Measurements from ENCODE around the gene HOXA9. TPM values are rescaled to one million over a fixed set of nuclear protein-coding genes. Genes with fewer than 3 reads are reported as not detected.

Gene HOXA9
- total RNA-seq, 4 donors from 2014 or later: 0.54 to 0.89 TPM; not detected in 2

DNA sequence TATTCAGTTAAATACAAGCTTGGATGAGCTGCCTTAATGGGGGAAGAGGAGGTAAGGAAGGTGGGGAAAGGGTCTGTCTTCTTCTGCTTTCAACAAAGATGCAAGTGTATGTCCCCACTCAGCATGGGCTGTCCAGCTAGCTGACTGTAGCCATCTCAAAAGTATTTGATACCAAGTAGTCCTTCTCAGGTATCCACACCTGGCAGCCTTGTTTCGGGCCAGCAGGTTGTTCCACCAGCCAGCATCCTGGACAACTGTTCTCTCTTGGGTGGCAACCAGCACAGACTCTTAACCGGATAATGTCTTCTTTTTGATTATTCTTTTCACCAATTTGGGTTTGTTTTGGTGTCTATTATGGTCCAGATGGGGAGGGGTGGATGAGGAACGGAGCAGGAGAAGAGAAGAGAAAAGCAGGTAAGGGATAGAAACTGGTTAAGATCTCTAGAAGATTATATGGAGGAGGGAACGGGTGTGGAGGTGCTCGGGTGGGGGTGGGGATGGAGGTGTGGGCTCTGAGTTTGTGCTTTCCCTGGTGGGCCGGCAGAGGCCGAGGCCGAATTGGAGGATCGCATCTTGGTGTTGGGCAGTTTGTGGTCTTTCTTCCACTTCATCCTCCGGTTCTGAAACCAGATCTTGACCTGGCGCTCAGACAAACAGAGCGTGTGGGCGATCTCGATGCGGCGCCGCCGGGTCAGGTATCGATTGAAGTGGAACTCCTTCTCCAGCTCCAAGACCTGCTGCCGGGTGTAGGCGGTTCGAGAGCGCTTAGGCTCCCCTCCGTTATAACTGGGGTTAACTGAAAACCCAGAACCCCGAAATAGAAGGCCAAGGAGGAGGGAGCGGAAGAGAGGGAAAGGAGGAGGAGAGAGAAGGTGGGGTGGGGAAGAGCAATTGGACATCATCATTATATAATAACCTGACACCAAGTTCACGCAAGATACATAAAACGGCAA lies 36.3 kb downstream of the HOXA9 start:
- no peaks in the 10 kb centered on the region for H3K9me3 ChIP-seq
- H3K36me3 ChIP-seq: no peaks in the 10 kb centered on the region
- H3K27me3 ChIP-seq: no peaks in the 10 kb centered on the region
- H3K27ac ChIP-seq: peak overlapping the region; percentile 92 to 99 (median 98)
- WGBS, 2 donors (ENCODE audit: low coverage in 1 of 2): 12 to 19% methylated on average over 10 to 16 of the region's 28 CpGs
- peaks cover 9 to 86% (median 29%) of the 10 kb centered on the region in 3 donors for H3K4me1 ChIP-seq
- ATAC-seq: no peak
- H3K4me3 ChIP-seq: peak overlapping the region; percentile 47 to 84
- TF ChIP-seq POLR2AphosphoS5 (IDR thresholded peaks at IDR 0.05) (peak; percentile 20), EP300 (IDR thresholded peaks at IDR 0.05) (no peak), POLR2A (IDR thresholded peaks at IDR 0.05) (no peak)
- TF ChIP-seq, protein P1, sequence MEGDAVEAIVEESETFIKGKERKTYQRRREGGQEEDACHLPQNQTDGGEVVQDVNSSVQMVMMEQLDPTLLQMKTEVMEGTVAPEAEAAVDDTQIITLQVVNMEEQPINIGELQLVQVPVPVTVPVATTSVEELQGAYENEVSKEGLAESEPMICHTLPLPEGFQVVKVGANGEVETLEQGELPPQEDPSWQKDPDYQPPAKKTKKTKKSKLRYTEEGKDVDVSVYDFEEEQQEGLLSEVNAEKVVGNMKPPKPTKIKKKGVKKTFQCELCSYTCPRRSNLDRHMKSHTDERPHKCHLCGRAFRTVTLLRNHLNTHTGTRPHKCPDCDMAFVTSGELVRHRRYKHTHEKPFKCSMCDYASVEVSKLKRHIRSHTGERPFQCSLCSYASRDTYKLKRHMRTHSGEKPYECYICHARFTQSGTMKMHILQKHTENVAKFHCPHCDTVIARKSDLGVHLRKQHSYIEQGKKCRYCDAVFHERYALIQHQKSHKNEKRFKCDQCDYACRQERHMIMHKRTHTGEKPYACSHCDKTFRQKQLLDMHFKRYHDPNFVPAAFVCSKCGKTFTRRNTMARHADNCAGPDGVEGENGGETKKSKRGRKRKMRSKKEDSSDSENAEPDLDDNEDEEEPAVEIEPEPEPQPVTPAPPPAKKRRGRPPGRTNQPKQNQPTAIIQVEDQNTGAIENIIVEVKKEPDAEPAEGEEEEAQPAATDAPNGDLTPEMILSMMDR (IDR thresholded peaks at IDR 0.05): no peak

DNA sequence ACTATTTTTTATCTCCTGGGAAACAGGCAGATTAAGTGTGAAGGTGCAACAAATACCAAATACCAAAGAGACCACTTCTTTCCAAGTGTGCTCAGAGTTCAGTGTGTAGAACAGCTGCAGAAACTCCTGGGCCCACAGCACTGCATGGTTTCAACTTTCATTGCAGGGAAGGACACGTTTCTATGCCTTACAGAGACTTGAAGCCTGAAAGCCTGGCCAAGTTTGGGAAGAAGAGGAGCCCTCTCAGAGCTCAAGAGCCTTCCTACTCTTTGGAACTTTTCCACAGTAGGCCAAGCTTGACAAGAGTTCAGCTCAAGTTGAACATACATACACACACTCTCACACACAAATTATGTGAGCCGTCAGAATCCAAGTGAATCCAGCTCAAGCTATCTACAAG lies 37.3 kb downstream of the HOXA9 start:
- no peak for ATAC-seq
- Histone ChIP-seq H3K27ac (peak overlapping the region; percentile 92 to 99 (median 98)), H3K4me3 (no peak overlapping the region), H3K4me1 (peaks cover 9 to 86% (median 29%) of the 10 kb centered on the region in 3 donors), H3K27me3 (no peaks in the 10 kb centered on the region), H3K36me3 (no peaks in the 10 kb centered on the region), H3K9me3 (no peaks in the 10 kb centered on the region)
- TF ChIP-seq POLR2AphosphoS5 (IDR thresholded peaks at IDR 0.05): peak; percentile 20
- TF ChIP-seq EP300 (IDR thresholded peaks at IDR 0.05): no peak
- WGBS, 2 donors (ENCODE audit: low coverage in 1 of 2): 13 to 17% methylated on average over 2 of the region's 2 CpGs

DNA sequence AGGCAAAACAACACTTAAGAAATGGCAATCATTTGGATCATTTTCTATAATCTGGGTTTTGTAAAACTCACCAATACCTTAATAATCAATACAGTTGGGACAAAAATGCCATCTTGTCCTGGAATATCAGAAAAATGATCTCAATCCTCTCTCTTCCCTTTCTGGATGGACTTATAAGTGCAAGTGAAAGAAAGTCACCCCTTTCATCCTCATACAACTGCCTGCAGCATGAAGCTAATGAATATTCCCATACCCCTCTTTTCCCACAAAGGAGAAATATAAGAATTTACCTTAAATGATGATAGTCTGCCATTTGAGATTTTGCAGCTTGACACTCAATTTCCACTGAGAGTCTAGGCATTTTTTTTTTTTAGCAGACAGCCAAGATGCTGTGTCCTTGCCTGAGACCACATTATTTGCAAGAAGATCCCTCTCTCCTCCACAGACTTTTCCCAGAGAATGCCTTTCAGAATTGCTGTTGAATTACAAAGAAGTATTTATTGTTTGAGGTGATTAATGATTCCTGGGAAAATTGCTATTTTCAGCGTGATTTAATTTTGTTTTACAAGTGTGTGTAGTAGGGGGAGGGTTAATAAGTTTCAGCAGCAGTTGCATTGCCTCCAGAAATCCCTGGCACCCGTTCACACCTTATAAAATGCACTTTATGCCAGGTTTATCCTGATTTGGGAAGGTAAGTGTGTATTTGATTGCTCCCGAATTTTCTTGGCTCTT lies 38.6 kb downstream of the HOXA9 start:
- peaks cover 8 to 79% (median 29%) of the 10 kb centered on the region in 3 donors for H3K4me1 ChIP-seq
- H3K4me3 ChIP-seq: no peak overlapping the region
- 6 to 24% methylated on average over 3 of the region's 3 CpGs for WGBS, 2 donors (ENCODE audit: low coverage in 1 of 2)
- TF ChIP-seq POLR2A (IDR thresholded peaks at IDR 0.05): no peak
- TF ChIP-seq POLR2AphosphoS5 (IDR thresholded peaks at IDR 0.05): no peak
- TF ChIP-seq EP300 (IDR thresholded peaks at IDR 0.05): no peak
- TF ChIP-seq, protein P1 (IDR thresholded peaks at IDR 0.05): no peak
- no peaks in the 10 kb centered on the region for H3K27me3 ChIP-seq
- H3K9me3 ChIP-seq: no peaks in the 10 kb centered on the region
- peak overlapping the region; percentile 92 to 99 (median 98) for H3K27ac ChIP-seq
- ATAC-seq: no peak
- no peaks in the 10 kb centered on the region for H3K36me3 ChIP-seq

DNA sequence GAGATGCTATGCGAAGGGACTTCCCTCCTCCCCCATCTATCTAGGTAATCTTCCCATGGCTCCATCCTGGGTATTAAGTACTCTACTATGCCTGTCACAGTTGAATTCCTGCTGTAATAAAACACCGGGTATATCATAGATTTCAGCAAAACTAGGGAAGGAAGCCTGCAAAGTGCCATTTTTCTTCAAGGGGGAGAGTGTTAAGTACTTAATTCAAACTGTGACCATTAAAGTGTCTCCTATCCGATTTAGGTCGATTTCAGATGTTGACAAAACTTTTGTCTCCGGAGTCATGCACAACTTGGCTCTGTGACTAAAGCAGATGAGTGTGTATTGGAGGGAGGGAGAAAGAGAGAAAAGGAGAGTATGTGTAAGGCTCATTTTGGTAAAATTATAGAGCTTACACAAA lies 39.3 kb downstream of the HOXA9 start:
- Histone ChIP-seq H3K27me3 (no peaks in the 10 kb centered on the region), H3K4me3 (no peak overlapping the region), H3K4me1 (peaks cover 5 to 77% (median 26%) of the 10 kb centered on the region in 3 donors), H3K27ac (peak overlapping the region; percentile 90 to 99 (median 98)), H3K36me3 (no peaks in the 10 kb centered on the region), H3K9me3 (no peaks in the 10 kb centered on the region)
- TF ChIP-seq POLR2AphosphoS5 (IDR thresholded peaks at IDR 0.05): no peak
- no peak for TF ChIP-seq EP300 (IDR thresholded peaks at IDR 0.05)
- TF ChIP-seq, protein P1 (IDR thresholded peaks at IDR 0.05): no peak
- no peak for TF ChIP-seq POLR2A (IDR thresholded peaks at IDR 0.05)
- no peak for ATAC-seq
- WGBS, 2 donors (ENCODE audit: low coverage in 1 of 2): 4 to 19% methylated on average over 5 of the region's 5 CpGs
